Testis (tissue), 2 donors: Measurements from ENCODE around the gene MAMDC2.

Experiments used
- CTCF ChIP-seq, 3 experiments: fragments of 450-650 bp in 2 of 3; fragments of 200-600 bp in 1 of 3; sonication (generic) in 1 of 3; IDR thresholded peaks; one replicate each; pipeline ENCODE4 v1.5.1; 2016 to 2019; ENCODE audit warnings: antibody characterized with exemption in 3 of 3, mild to moderate bottlenecking in 2 of 3, moderate library complexity in 1 of 3
- POLR2A ChIP-seq: fragments of 450-650 bp; IDR thresholded peaks from one replicate; pipeline ENCODE4 v1.6.1; 2017; ENCODE audit warnings: antibody characterized with exemption, mild to moderate bottlenecking, moderate library complexity

DNA sequence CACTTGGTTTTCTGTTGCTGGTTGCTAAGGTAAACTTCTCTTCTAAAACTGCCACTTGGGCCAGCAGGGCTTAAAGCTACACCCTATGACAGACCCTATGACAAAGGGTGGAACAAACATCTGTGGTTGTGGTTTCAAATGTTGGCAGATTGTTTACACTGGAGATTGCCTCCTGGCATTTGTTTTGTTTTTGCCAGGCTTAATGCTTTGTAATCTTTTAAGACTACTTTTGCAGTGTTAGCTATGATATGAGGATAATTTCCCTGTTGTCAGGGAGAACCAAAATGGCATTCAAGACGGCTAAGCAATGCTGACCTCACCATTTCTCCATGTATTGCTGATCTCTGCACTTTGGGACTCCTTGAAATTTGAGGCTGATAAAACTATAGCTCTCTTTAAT lies 50.3 kb downstream of the MAMDC2 start:
- TF ChIP-seq CTCF (IDR thresholded peaks at IDR 0.05) (no peak), POLR2A (no peak)
